Stimulated activated naive B cell treated with anti-CD40 and anti-IgM and Interleukin-4, amounts not matched to agents 10 μg/mL and 1 μg/mL and 100 μg/mL, for 72 hours (primary cell): ENCODE measurements around the gene OPN5.
"Not testable (repeated sequence)": the region's sequence is repeated elsewhere in the genome, so short reads cannot be mapped to it uniquely, and the experiment has no call there.

Source experiments
- ATAC-seq, 2 donors: fragments of 150-1000 bp; cut with Tn5 transposase; replicated peaks; 2 replicates each; pipeline ENCODE4 v1.10.0; 2021; ENCODE audit warnings: moderate library complexity in 1 of 2
- DNase-seq: peaks from one replicate; pipeline ENCODE4 v3.0.0; 2021
- H3K27ac Mint-ChIP-seq: one replicate; pipeline ENCODE4 v1.8.0; 2022; ENCODE audit warnings: mild to moderate bottlenecking, mixed read lengths
- H3K27me3 Mint-ChIP-seq, 2 donors: one replicate each; pipeline ENCODE4 v1.8.0; 2022; ENCODE audit warnings: mixed read lengths in 2 of 2
- H3K36me3 Mint-ChIP-seq, 2 donors: one replicate each; pipeline ENCODE4 v1.8.0; 2022; ENCODE audit warnings: mixed read lengths in 2 of 2, mild to moderate bottlenecking in 1 of 2
- H3K4me1 Mint-ChIP-seq, 2 donors: one replicate each; pipeline ENCODE4 v1.8.0; 2022; ENCODE audit warnings: mixed read lengths in 2 of 2, mild to moderate bottlenecking in 1 of 2
- H3K4me3 Mint-ChIP-seq, 2 donors: one replicate each; pipeline ENCODE4 v1.8.0; 2022; ENCODE audit warnings: mild to moderate bottlenecking in 2 of 2, mixed read lengths in 2 of 2, moderate library complexity in 1 of 2
- H3K9me3 Mint-ChIP-seq, 2 donors: one replicate each; pipeline ENCODE4 v1.8.0; 2022; ENCODE audit warnings: mixed read lengths in 2 of 2, mild to moderate bottlenecking in 1 of 2

The OPN5 gene

GRCh38 chr6:47781732-47782131 is at the start of gene OPN5:
TSS of gene OPN5 (plus strand) at chr6:47782032. CDS start at chr6:47782067, 35 bp downstream.
- H3K27me3 Mint-ChIP-seq = peaks cover 16 to 37% of the 10 kb centered on the region in 2 donors
- no peak within 1 kb of the TSS for H3K27ac Mint-ChIP-seq
- H3K4me1 Mint-ChIP-seq = peaks cover 6 to 7% of the 10 kb centered on the region in 2 donors
- H3K4me3 Mint-ChIP-seq = no peak within 1 kb of the TSS
- DNase-seq (no peak), ATAC-seq (no peak)
- H3K9me3 Mint-ChIP-seq = no peaks in the 10 kb centered on the region
- no peaks in the 10 kb centered on the region for H3K36me3 Mint-ChIP-seq

GRCh38 chr6:47733879-47734558 is 47.8 kb upstream of the OPN5 start:
- no peaks in the 10 kb centered on the region for H3K36me3 Mint-ChIP-seq
- peaks cover 4 to 6% of the 10 kb centered on the region in 2 donors for H3K27me3 Mint-ChIP-seq
- ATAC-seq (peak in 1 of 2 donors; percentile 57), DNase-seq (no peak)
- no peak overlapping the region for H3K27ac Mint-ChIP-seq
- H3K4me1 Mint-ChIP-seq = no peaks in the 10 kb centered on the region
- H3K4me3 Mint-ChIP-seq = no peak overlapping the region
- no peaks in the 10 kb centered on the region for H3K9me3 Mint-ChIP-seq

DNA sequence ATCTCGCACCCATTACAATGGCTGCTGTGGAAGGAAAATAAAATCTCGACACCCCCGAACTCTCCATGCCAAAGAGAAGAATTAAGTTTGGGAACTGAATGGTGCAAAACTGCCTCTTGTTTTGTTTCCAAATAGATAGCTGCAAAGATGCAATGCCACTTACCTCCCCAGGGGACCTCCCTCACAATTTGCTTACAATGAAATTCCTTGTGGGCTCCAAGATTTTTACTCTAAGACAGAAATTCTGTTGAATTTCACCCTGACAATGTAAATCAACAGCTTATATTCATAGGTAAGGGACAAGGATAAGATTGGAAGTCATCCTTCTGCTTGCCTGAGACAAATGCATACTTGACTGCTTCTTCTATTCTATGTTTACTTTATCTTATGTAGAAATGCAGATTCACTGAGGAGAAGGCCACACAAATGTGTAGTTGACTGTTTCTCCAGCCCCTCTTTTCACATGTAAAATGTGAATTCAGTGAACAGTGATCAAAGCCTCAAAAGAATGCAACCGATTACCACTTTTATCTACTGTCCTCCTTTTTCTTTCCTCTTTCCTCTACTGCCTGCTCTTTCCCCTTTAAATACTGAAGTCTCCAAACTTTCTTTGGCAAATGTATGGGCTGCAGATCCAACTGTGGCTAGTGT is 46.9 kb upstream of the OPN5 start:
- H3K4me3 Mint-ChIP-seq = no peak overlapping the region
- ATAC-seq (no peak), DNase-seq (no peak)
- no peaks in the 10 kb centered on the region for H3K9me3 Mint-ChIP-seq
- H3K4me1 Mint-ChIP-seq = no peaks in the 10 kb centered on the region
- H3K27me3 Mint-ChIP-seq = peaks cover 4 to 6% of the 10 kb centered on the region in 2 donors
- H3K27ac Mint-ChIP-seq = no peak overlapping the region
- no peaks in the 10 kb centered on the region for H3K36me3 Mint-ChIP-seq

- Mint-ChIP-seq H3K4me1 (no peaks in the 10 kb centered on the region), H3K4me3 (no peak overlapping the region), H3K9me3 (no peaks in the 10 kb centered on the region), H3K27me3 (peaks cover 0 to 4% of the 10 kb centered on the region in 2 donors), H3K27ac (no peak overlapping the region), H3K36me3 (no peaks in the 10 kb centered on the region)
- ATAC-seq (no peak), DNase-seq (no peak)
These were observed 45.6 kb upstream of the OPN5 start for GRCh38 chr6:47736083-47736700.

DNA sequence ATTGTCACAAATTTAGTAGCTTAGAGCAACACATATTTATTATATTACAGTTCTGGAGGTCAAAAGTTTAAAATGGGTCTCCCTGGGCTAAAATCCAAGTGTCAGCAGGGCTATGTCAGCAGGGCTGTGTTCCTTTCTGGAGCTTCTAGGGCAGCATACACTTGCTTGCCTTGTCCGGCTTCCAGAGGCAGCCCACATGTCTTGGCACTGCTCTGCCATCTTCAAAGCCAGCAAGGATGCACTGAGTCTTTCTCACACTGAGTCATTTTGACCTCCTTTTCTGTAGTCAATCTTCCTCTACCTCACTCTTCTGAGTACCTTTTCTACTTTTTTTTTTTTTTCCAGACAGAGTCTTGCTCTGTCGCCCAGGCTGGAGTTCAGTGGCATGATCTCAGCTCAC is 44.4 kb upstream of the OPN5 start:
- H3K36me3 Mint-ChIP-seq = no peaks in the 10 kb centered on the region
- H3K4me3 Mint-ChIP-seq = no peak overlapping the region
- H3K4me1 Mint-ChIP-seq = no peaks in the 10 kb centered on the region
- ATAC-seq = no peak
- no peak for DNase-seq
- no peak overlapping the region for H3K27ac Mint-ChIP-seq
- peaks cover 0 to 4% of the 10 kb centered on the region in 2 donors for H3K27me3 Mint-ChIP-seq
- H3K9me3 Mint-ChIP-seq = no peaks in the 10 kb centered on the region

GRCh38 chr6:47740714-47741113 is 41.1 kb upstream of the OPN5 start:
- Mint-ChIP-seq H3K4me3 (no peak overlapping the region), H3K4me1 (no peaks in the 10 kb centered on the region), H3K9me3 (peaks cover 0 to 2% of the 10 kb centered on the region in 2 donors), H3K27ac (no peak overlapping the region), H3K27me3 (no peaks in the 10 kb centered on the region), H3K36me3 (no peaks in the 10 kb centered on the region)
- DNase-seq = no peak
- peak in 1 of 2 donors; percentile 48 for ATAC-seq

- ATAC-seq = peak in 1 of 2 donors; percentile 60
- H3K4me1 Mint-ChIP-seq = no peaks in the 10 kb centered on the region
- peaks cover 0 to 2% of the 10 kb centered on the region in 2 donors for H3K9me3 Mint-ChIP-seq
- no peaks in the 10 kb centered on the region for H3K36me3 Mint-ChIP-seq
- H3K27ac Mint-ChIP-seq = no peak overlapping the region
- no peak overlapping the region for H3K4me3 Mint-ChIP-seq
- no peaks in the 10 kb centered on the region for H3K27me3 Mint-ChIP-seq
- no peak for DNase-seq
These were observed 40.0 kb upstream of the OPN5 start for GRCh38 chr6:47741807-47742206.

GRCh38 chr6:47743744-47744143 is 38.1 kb upstream of the OPN5 start:
- H3K4me1 Mint-ChIP-seq = no peaks in the 10 kb centered on the region
- H3K27me3 Mint-ChIP-seq = no peaks in the 10 kb centered on the region
- no peak for DNase-seq
- H3K4me3 Mint-ChIP-seq = no peak overlapping the region
- H3K9me3 Mint-ChIP-seq = peaks cover 0 to 2% of the 10 kb centered on the region in 2 donors
- ATAC-seq = no peak
- H3K36me3 Mint-ChIP-seq = no peaks in the 10 kb centered on the region
- no peak overlapping the region for H3K27ac Mint-ChIP-seq

- DNase-seq, H3K36me3 Mint-ChIP-seq, H3K4me3 Mint-ChIP-seq, ATAC-seq, H3K27ac Mint-ChIP-seq, H3K4me1 Mint-ChIP-seq, H3K9me3 Mint-ChIP-seq, H3K27me3 Mint-ChIP-seq: not testable (repeated sequence)
These were observed 36.6 kb upstream of the OPN5 start for GRCh38 chr6:47745269-47745668.

DNA sequence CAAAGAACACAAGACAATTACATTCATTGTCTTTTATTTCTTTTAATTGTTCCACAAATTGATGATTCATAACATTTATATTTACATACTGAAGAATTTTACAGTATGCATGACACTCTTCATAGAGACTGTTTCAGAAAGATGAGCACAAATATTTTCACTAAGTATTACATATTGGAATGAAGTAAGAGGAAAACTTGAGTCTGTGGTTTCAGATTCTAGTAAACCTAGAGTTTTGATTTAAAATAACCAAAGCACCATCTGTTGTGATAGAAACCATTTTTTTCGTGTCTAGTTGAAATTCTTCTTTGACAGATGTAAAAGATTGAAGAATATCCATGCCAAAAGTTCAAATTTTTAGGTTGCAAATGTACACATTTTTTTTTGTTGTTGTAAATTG is 32.1 kb upstream of the OPN5 start:
- H3K4me1 Mint-ChIP-seq = no peaks in the 10 kb centered on the region
- peaks cover 5 to 16% of the 10 kb centered on the region in 2 donors for H3K27me3 Mint-ChIP-seq
- DNase-seq (no peak), ATAC-seq (no peak)
- no peak overlapping the region for H3K27ac Mint-ChIP-seq
- no peaks in the 10 kb centered on the region for H3K36me3 Mint-ChIP-seq
- H3K9me3 Mint-ChIP-seq = peaks cover 0 to 9% of the 10 kb centered on the region in 2 donors
- no peak overlapping the region for H3K4me3 Mint-ChIP-seq

GRCh38 chr6:47752801-47753200 is 29.0 kb upstream of the OPN5 start:
- Mint-ChIP-seq H3K4me1 (no peaks in the 10 kb centered on the region), H3K4me3 (no peak overlapping the region), H3K27ac (no peak overlapping the region), H3K9me3 (peaks cover 4 to 9% of the 10 kb centered on the region in 2 donors), H3K27me3 (peaks cover 9 to 22% of the 10 kb centered on the region in 2 donors), H3K36me3 (no peaks in the 10 kb centered on the region)
- DNase-seq = no peak
- ATAC-seq = no peak

GRCh38 chr6:47759364-47759763 is 22.5 kb upstream of the OPN5 start:
- H3K36me3 Mint-ChIP-seq = no peaks in the 10 kb centered on the region
- H3K9me3 Mint-ChIP-seq = peaks cover 3 to 8% of the 10 kb centered on the region in 2 donors
- H3K27ac Mint-ChIP-seq = no peak overlapping the region
- no peak overlapping the region for H3K4me3 Mint-ChIP-seq
- H3K27me3 Mint-ChIP-seq = peaks cover 8 to 10% of the 10 kb centered on the region in 2 donors
- DNase-seq (no peak), ATAC-seq (no peak)
- H3K4me1 Mint-ChIP-seq = no peaks in the 10 kb centered on the region

GRCh38 chr6:47762502-47762901 is 19.3 kb upstream of the OPN5 start:
- H3K36me3 Mint-ChIP-seq = no peaks in the 10 kb centered on the region
- DNase-seq (no peak), ATAC-seq (no peak)
- H3K27ac Mint-ChIP-seq = no peak overlapping the region
- peaks cover 4 to 5% of the 10 kb centered on the region in 2 donors for H3K27me3 Mint-ChIP-seq
- peaks cover 3 to 4% of the 10 kb centered on the region in 2 donors for H3K9me3 Mint-ChIP-seq
- H3K4me1 Mint-ChIP-seq = no peaks in the 10 kb centered on the region
- no peak overlapping the region for H3K4me3 Mint-ChIP-seq

DNA sequence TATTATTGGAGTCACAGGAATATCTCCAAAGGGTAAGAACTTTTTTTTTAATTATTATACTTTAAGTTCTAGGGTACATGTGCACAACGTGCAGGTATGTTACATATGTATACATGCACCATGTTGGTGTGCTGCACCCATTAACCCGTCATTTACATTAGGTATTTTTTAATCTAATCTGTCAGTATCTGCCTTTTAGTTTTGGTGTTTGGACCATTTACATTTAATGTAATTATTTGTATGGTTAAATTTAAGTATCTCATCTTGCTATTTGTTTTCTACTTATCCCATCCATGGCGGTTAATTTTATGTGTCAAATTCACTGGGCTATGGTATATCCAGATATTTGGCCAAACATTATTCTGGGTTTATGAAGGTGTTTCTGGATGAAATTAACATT is 15.4 kb upstream of the OPN5 start:
- H3K36me3 Mint-ChIP-seq = no peaks in the 10 kb centered on the region
- peaks cover 7 to 11% of the 10 kb centered on the region in 2 donors for H3K27me3 Mint-ChIP-seq
- ATAC-seq (no peak), DNase-seq (no peak)
- no peaks in the 10 kb centered on the region for H3K4me1 Mint-ChIP-seq
- H3K27ac Mint-ChIP-seq = no peak overlapping the region
- peaks cover 3 to 4% of the 10 kb centered on the region in 2 donors for H3K9me3 Mint-ChIP-seq
- H3K4me3 Mint-ChIP-seq = no peak overlapping the region

DNA sequence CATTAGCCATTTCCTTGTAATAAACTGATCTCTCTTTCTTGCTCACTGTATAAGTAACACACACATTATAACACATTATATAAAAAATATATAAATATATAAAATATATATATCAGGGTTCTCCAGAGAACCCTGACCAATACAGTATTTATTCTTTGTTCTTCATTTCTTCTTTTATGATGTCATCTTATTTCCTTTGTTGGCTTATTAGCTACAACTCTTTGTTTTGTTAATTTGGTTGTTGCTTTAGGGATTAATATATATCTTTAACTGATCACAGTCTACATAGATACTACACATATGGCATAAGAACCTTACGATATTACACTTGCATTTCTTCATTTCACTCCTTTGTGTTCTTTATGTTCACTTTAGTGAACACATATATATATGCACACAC is 14.7 kb upstream of the OPN5 start:
- peaks cover 3 to 4% of the 10 kb centered on the region in 2 donors for H3K9me3 Mint-ChIP-seq

More for the DNA sequence above, 14.7 kb upstream of the OPN5 start:
- H3K36me3 Mint-ChIP-seq = no peaks in the 10 kb centered on the region
- peaks cover 10 to 11% of the 10 kb centered on the region in 2 donors for H3K27me3 Mint-ChIP-seq
- DNase-seq (no peak), ATAC-seq (no peak)
- no peak overlapping the region for H3K27ac Mint-ChIP-seq
- H3K4me1 Mint-ChIP-seq = no peaks in the 10 kb centered on the region
- H3K4me3 Mint-ChIP-seq = no peak overlapping the region
